Effector CD4-positive, alpha-beta T cell (primary cell): Measurements from ENCODE around the gene MTMR2.
A peak's percentile ranks its signal among the peaks of the same experiment; 100 is the strongest.

Experiments used
- DNase-seq: peaks from one replicate; pipeline ENCODE4 v3.0.0-alpha.2; 2020
- total RNA-seq: gene quantifications from one replicate; lab custom pipeline; 2026; lab: John Stamatoyannopoulos, UW

Gene MTMR2
- total RNA-seq, result 24.2 reads per million, percentile 51 among the genes with 10 or more reads in this experiment

GRCh38 chr11:95923728-95924413 is at the start of gene MTMR2:
Gene MTMR2, minus strand, starts transcription at chr11:95924107. Its CDS starts 153 bp downstream, at chr11:95923954.
- peak; percentile 20 for DNase-seq

GRCh38 chr11:95972060-95972459 is 48.2 kb upstream of the MTMR2 start:
- DNase-seq, result no peak

DNA sequence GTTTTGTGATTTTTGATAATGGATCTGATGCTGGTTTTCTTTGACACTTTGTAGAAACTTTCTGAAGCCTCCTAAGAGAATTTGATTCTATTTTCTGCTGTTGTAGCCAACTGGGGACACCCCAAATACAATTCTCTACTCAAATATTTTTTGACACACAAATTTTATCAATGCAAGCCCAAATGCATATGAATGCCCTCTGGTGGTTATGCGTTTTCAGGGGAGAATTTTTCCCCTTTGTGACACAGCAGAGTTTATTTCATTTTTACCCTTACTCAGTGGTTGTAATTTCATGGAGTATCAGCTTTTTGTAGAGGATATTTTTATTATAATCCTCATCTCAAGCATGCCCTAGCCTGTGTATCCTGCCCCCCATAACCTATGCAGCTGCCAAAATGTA is 44.7 kb upstream of the MTMR2 start:
- DNase-seq, result no peak

GRCh38 chr11:95964281-95964680 is 40.4 kb upstream of the MTMR2 start:
- DNase-seq, result no peak

DNA sequence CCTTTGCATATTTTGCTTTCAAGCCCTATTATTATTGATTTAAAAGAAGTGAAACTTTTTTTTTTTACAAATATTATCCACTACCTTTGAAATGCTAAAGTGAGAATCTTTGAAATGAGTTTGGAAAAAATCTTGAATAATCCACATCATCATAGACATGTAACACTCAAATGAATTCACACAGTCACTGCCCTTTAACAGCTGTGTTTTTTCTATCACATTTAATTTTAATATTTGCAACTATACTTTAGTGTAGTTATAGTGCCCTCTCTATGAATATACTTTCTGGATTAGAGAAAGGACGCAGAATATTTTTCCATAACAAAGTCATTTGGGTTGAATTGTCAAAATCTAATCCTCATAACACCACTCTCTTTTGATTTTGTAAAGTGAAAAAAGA is 37.9 kb upstream of the MTMR2 start:
- DNase-seq, result no peak

DNA sequence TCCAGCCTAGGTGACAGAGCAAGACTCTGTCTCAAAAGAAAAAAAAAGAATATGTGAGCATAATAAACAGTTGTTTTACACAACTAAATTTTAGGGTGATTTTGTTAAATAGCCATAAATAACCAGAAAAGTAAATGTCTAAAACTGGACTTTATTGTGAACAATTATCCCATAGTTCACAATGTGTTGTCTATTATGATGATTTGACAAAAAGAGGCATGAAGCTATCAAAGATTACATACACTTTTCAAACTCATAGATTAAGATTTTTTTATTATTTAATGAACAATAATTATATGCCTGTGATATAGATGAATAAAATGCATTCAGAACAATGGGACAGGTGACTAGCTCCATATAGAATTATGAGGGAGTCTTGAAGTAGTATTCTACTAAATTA is 27.0 kb upstream of the MTMR2 start:
- DNase-seq, result no peak

- no peak for DNase-seq
Observed at GRCh38 chr11:95948637-95949036, 24.7 kb upstream of the MTMR2 start.

DNA sequence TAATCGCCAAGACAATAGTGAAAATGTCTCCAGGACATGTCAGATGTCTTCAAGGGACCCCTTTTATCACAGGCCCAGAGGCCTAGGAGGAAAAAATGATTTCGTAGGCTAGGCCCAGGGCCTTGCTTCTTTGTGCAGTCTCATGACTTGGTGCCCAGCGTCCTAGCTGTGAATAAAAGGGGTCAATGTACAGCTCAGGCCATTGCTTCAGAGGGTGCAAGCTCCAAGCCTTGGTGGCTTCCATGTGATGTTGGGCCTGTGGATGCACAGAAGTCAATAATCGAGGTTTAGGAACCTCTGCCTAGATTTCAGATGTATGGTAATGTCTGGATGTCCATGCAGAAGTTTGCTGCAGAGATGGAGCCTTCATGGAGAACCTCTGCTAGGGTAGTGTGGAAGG is 20.7 kb upstream of the MTMR2 start:
- DNase-seq, result no peak

GRCh38 chr11:95943546-95943945 is 19.6 kb upstream of the MTMR2 start:
- no peak for DNase-seq

DNA sequence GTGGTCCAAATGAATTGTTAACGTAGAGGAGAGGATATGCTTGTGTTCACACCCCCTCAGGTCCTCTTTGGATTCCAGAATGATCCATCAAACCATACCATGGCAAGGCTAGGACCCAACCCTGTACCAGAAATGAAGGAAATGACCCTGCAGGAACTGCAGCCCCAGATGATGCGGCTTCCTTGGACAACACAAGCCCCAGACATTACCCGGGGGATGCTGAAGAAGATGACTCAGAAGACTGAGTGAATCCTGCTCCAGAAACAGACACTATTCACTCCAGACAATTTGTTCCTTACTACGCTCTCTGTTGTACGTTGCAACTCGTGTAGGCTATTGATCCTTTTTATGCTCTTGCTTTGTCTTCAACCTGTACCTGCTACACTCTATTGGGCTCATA is 15.2 kb upstream of the MTMR2 start:
- DNase-seq, result no peak

- no peak for DNase-seq
Observed at GRCh38 chr11:95937358-95937757, 13.5 kb upstream of the MTMR2 start.

DNA sequence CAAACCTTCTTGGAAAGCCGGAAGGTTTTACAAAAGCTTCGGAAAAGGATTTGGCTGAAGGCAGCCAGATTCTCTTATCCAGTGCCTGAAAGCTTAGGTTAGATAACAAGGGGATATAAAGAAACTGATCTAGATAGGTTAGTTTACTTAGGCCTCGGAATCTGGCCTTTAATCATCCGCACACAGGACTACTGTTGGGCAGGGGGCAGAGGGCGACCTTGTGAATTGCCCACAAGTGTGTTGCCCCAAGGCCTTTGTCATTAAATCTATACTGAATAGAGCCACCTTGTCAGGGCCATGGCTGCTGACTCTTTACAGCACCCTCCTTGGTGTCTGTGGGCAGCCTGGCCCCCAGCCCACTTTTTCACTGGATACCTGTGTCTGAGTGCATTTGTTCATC is 9.7 kb upstream of the MTMR2 start:
- no peak for DNase-seq

GRCh38 chr11:95931916-95932315 is 8.0 kb upstream of the MTMR2 start:
- no peak for DNase-seq

GRCh38 chr11:95930948-95931347 is 7.0 kb upstream of the MTMR2 start:
- DNase-seq, result no peak

- no peak for DNase-seq
Observed at GRCh38 chr11:95926726-95927125, 2.8 kb upstream of the MTMR2 start.

GRCh38 chr11:95925011-95925410 is 1.1 kb upstream of the MTMR2 start:
- no peak for DNase-seq

DNA sequence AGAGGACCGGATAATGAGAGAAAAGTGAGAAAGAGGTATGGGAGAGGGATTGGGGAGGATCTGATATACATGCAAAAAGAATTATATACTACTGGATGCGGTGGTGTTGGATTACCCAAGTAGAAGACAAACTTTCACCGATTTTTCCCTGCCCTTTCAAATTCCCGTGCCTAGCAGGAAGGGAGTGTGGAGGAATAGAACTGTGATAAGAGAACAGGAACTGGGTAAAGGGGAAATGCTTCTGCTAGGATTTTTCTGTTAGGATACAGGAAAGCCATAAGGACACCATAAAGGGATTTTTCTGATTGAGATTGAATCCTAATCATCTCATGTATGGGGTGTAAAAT is 480 bp upstream of the MTMR2 start:
- no peak for DNase-seq

DNA sequence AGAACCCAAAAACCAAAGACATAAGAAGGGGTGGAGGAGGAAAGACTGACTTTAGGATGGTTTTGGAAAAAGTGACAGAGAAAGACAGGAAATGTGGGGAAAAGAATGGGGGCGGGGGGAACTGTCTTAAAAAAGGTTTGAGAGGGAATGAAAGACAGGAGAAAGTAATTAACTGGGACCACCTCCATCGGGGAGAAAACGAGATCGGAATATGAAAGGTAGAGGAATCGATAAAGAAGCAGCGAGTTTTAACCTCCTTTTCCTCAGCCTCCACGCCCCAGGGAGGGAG is 524 bp downstream of the MTMR2 start:
- no peak for DNase-seq

DNA sequence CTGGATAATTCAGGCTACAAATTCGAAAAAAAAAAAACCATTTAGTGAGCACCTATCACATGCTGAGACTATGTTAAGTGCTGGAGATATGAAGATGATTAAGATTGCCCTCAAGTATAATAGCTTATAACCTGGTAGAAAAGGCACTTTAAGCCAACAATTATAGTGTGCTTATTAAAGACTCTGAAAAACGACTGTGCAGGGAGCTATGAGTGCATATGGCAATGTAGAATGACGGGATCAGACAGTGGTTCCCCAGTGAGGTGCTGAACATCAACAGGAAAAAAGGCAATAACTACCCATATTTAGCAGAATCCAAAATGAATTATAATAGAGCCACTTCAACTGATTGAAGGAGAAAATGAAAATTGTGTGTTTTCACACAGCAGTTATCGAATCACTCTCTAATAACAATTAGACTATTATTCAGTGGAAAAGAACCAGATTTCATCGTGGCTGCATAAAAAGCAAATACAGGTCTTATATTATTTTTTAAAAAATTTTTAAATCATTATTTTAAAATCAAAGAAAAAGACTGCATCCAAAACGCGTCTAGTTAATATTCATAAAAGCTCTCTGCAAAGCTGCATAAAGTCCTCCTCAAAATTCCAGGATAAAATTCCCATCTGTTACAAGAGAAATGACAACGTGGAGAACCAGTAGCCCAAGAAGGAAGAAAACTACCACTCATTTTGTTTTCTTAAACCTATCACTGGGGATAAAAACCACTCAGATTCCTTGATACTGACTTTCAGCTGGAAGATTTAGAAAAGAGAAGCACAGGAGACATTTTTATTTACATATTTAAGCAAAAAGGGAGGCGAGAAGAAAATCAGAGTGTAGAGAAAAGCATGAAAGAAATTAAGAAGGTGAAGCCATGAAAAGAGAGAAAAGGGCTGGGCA is 1.1 kb downstream of the MTMR2 start:
- DNase-seq, result no peak

DNA sequence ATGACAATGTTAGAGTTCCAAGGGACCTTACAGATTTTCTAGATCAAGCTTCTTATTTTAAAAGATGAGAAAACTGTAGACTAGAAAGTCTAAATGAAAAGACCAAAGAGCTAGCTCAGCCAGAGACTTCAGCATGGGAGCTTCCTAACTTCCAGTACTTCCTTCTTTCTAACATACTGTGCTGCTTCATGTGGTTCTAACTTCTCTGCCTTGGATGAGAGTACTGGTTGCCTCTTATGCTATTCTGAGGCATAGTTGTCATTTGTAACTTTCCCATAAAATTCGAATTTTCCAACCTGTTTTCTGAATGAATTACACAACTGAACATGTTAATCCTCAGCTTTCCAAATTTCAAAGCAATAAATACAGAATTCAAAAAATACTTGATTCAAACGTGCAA is 1.8 kb downstream of the MTMR2 start:
- no peak for DNase-seq

GRCh38 chr11:95920460-95921105 is 3.3 kb downstream of the MTMR2 start:
- no peak for DNase-seq

GRCh38 chr11:95919514-95919913 is 4.4 kb downstream of the MTMR2 start:
- DNase-seq, result no peak

DNA sequence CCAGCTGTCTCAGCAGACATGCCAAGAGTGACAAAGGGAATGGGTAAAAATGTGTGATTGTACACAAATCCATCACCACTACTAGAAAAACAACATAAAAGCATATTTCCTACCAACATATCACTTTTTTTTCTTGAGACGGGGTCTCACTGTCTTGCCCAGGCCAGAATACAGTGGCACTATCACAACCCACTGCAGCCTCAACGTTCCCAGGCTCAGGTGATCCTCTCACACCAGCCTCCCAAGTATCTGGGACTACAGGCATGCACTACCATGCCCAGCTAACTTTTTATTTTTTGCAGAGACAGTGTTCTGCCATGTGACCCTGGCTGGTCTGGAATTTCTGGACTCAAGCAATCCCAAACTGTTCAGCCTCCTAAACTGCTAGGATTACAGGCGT is 5.2 kb downstream of the MTMR2 start:
- DNase-seq, result no peak

DNA sequence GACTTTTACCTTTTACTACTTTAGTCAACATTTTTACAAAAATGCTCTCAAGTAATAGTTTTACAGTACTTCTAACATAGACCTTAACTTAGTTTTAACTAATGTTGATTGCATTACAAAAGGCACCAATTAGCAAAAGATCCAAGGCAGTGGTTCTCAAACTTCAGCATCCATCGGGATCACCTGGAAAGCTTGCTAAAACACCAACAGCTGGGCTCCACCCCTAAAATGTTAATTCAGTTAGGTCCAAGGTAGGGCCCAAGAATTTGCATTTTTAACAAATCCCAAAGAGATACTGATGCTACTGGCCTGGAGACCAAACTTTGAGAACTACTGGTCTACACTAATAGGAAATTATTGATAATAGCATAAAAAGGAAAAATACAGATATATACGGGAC is 5.9 kb downstream of the MTMR2 start:
- DNase-seq, result no peak
